Vagina (tissue), 2 donors: Measurements from ENCODE around the gene SORL1-AS1.

Experiments
- CTCF ChIP-seq, 3 experiments: fragments of 450-650 bp in 2 of 3; fragments of 200-600 bp in 1 of 3; sonication (generic) in 1 of 3; IDR thresholded peaks; one replicate each; pipeline ENCODE4 v1.5.1; 2017 to 2019; ENCODE audit warnings: antibody characterized with exemption in 3 of 3, mild to moderate bottlenecking in 2 of 3, moderate library complexity in 2 of 3
- POLR2A ChIP-seq, 2 donors: fragments of 450-650 bp; IDR thresholded peaks; one replicate each; pipeline ENCODE4 v1.6.1; 2017; ENCODE audit warnings: antibody characterized with exemption in 2 of 2, mild to moderate bottlenecking in 2 of 2, moderate library complexity in 2 of 2

- TF ChIP-seq CTCF (IDR thresholded peaks at IDR 0.05), result no peak
- no peak for TF ChIP-seq POLR2A (IDR thresholded peaks at IDR 0.05)
Measured at GRCh38 chr11:121421149-121421901, 31.4 kb downstream of the SORL1-AS1 start.
